Left cardiac atrium (tissue), 4 donors: ENCODE data around the gene LGR4. TPM values are rescaled to one million over a fixed set of nuclear protein-coding genes. Genes with fewer than 3 reads are reported as not detected.

Experiments used
- ATAC-seq, 2 donors: fragments of 200-7000 bp; cut with Tn5 transposase; one replicate each; pipeline ENCODE4 v1.9.1; 2020; ENCODE audit warnings: mild to moderate bottlenecking in 2 of 2, moderate library complexity in 2 of 2
- DNase-seq: peaks from one replicate; pipeline ENCODE4 v3.0.0-alpha.2; 2020
- intact Hi-C, 2 donors: fragments of 100-400 bp; cut with DNase I; formaldehyde crosslinking; loops; one replicate each; pipeline versions ENCODE4 v1.14.1 to v1.15.1; 2022 to 2023
- total RNA-seq, 2 donors: library from RNA; stranded (reverse); fragmentation: NEBNext Ultra II Directional; extraction: Animal tissue kit (Norgen Biotek cat#: 25700); gene quantifications; one replicate each; pipeline ENCODE4 v1.2.1, GENCODE V29; 2021
- donor health status: DM: no; HTN: yes; CAD: no.
- donor health status: DM: no; HTN: yes; CAD: no; lungs with severe emphysema.
- donor health status: DM: yes; HTN: yes; CAD: no.
- donor health status: Dilated cardiomyopathy.

Gene LGR4
- total RNA-seq, 2 donors from 2014 or later: 29.0 to 33.3 TPM

GRCh38 chr11:27391331-27392015 lies 81.1 kb downstream of the LGR4 start:
- ATAC-seq (peak in 1 of 2 donors; percentile 40), DNase-seq (no peak)
- intact Hi-C loops: no loop called here

- no peak for DNase-seq
- peak in 1 of 2 donors; percentile 34 for ATAC-seq
- intact Hi-C loops: no loop called here
These were observed 82.0 kb downstream of the LGR4 start for GRCh38 chr11:27390318-27391295.

GRCh38 chr11:27388869-27389268 lies 83.7 kb downstream of the LGR4 start:
- intact Hi-C loops: no loop called here
- DNase-seq (no peak), ATAC-seq (no peak)

GRCh38 chr11:27388001-27388400 lies 84.6 kb downstream of the LGR4 start:
- DNase-seq (no peak), ATAC-seq (no peak)
- intact Hi-C loops: no loop called here

- ATAC-seq (no peak), DNase-seq (no peak)
- intact Hi-C loops: no loop called here
These were observed 85.2 kb downstream of the LGR4 start for GRCh38 chr11:27387362-27387761.

GRCh38 chr11:27386181-27386845 lies 86.3 kb downstream of the LGR4 start:
- DNase-seq (no peak), ATAC-seq (no peak)
- intact Hi-C loops: no loop called here

GRCh38 chr11:27385245-27385644 lies 87.3 kb downstream of the LGR4 start:
- intact Hi-C loops: no loop called here
- ATAC-seq (peak in 1 of 2 donors; percentile 78), DNase-seq (peak; percentile 26)

GRCh38 chr11:27384227-27384626 lies 88.4 kb downstream of the LGR4 start:
- DNase-seq: no peak
- intact Hi-C loops: no loop called here
- no peak for ATAC-seq

GRCh38 chr11:27383645-27384044 lies 88.9 kb downstream of the LGR4 start:
- ATAC-seq (no peak), DNase-seq (no peak)
- intact Hi-C loops: no loop called here

- ATAC-seq (no peak), DNase-seq (no peak)
- intact Hi-C loops: no loop called here
These were observed 91.3 kb downstream of the LGR4 start for GRCh38 chr11:27381238-27381666.

GRCh38 chr11:27380771-27381170 lies 91.8 kb downstream of the LGR4 start:
- intact Hi-C loops: no loop called here
- no peak for ATAC-seq
- no peak for DNase-seq

GRCh38 chr11:27379449-27379848 lies 93.1 kb downstream of the LGR4 start:
- intact Hi-C loops: no loop called here
- no peak for ATAC-seq

GRCh38 chr11:27375370-27375769 lies 97.2 kb downstream of the LGR4 start:
- DNase-seq (no peak), ATAC-seq (no peak)
- intact Hi-C loops: no loop called here

More at GRCh38 chr11:27379449-27379848, 93.1 kb downstream of the LGR4 start:
- DNase-seq: no peak

- ATAC-seq (no peak), DNase-seq (no peak)
- intact Hi-C loops: no loop called here
These were observed 98.6 kb downstream of the LGR4 start for GRCh38 chr11:27373856-27374602.

GRCh38 chr11:27373392-27373791 lies 99.2 kb downstream of the LGR4 start:
- intact Hi-C loops: no loop called here
- DNase-seq (no peak), ATAC-seq (no peak)

- intact Hi-C loops: no loop called here
- ATAC-seq: no peak
These were observed 100.4 kb downstream of the LGR4 start for GRCh38 chr11:27372164-27372563.

GRCh38 chr11:27371489-27371888 lies 101.1 kb downstream of the LGR4 start:
- DNase-seq (no peak), ATAC-seq (no peak)
- intact Hi-C loops: no loop called here

More at GRCh38 chr11:27372164-27372563, 100.4 kb downstream of the LGR4 start:
- no peak for DNase-seq

GRCh38 chr11:27370374-27370773 lies 102.2 kb downstream of the LGR4 start:
- DNase-seq (no peak), ATAC-seq (no peak)
- intact Hi-C loops: no loop called here

GRCh38 chr11:27367881-27368280 lies 104.7 kb downstream of the LGR4 start:
- no peak for ATAC-seq
- intact Hi-C loops: loop anchor here in 1 of 2 donors (10.0 kb wide), 1 partner anchor 107 kb away; the partner anchor contains the start of gene LGR4

More at GRCh38 chr11:27367881-27368280, 104.7 kb downstream of the LGR4 start:
- no peak for DNase-seq
